ENCODE data around the gene VPS8.

The VPS8 gene

DNA sequence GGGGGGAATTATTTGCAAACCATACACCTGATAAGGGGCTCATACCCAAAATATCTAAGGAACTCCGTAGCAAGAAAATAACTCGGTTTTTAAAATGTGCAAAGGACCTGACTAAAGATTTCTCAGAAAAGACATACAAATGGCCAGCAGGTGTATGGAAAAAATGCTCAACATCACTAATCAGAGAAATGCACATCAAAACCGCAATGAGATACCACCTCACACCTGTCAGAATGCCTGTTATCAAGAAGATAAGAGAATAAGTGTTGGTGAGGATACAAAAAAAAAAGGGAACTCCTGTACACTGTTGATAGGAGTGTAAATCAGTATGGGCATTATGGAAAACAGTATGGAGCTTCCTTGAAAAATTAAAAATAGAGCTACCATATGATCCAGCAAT is 251.5 kb downstream of the VPS8 start:
- DNase-seq, result no peak

DNA sequence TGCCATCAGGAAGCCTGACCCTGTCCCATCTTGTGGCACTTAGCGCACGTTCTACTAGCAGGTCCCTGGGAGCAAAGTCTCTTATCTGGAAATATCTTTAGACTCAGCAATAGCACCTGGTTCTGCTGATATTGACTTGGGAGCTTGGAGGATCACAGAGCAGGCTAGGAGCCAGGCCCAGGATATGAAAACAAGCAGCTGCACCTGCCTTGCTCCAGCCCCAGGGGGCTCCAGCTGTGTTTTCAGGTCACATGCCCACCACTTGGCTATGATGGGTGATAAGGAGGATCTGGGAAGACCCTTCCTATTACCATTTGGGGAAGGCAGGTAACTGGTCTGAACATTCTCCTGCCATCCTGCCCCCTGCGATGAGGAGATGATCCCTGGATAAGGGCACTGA is 253.1 kb downstream of the VPS8 start:
- no peak for DNase-seq

DNA sequence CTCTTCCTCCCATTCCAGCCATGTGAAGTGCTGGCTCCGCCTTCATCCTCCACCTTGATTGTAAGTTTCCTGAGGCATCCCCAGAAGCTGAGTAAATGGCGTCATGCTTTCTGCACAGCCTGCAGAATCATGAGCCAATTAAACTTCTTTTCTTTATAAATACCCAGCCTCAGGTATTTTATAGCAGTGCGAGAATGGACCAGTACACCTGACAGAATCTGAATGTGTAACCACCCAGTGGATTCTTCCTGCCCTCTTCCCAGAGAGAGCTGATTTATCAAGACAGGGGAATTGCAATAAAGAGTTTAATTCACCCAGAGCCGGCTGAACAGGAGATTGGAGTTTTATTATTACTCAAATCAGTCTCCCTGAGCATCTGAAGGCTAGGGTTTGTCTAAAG is 254.3 kb downstream of the VPS8 start:
- DNase-seq, result no peak

DNA sequence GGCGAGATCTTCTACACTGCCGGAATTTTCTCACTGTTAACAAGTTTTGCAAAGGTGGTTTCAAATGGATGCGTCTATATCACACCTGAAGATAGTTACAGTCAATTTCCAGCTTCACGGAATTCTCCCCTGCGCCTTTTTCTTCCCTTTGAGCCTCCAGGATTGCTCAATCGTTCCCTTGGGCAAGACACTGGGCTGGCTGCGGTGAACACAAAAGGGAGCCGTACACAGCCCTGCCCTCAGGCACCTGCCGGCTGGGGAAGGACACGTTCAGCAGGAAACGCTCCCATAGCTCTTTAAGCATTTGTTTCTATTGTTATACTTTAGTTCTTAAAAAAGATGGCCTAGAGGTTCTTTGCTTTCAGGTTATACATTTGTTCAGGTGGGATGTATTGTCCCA is 255.2 kb downstream of the VPS8 start:
- DNase-seq, result no peak

DNA sequence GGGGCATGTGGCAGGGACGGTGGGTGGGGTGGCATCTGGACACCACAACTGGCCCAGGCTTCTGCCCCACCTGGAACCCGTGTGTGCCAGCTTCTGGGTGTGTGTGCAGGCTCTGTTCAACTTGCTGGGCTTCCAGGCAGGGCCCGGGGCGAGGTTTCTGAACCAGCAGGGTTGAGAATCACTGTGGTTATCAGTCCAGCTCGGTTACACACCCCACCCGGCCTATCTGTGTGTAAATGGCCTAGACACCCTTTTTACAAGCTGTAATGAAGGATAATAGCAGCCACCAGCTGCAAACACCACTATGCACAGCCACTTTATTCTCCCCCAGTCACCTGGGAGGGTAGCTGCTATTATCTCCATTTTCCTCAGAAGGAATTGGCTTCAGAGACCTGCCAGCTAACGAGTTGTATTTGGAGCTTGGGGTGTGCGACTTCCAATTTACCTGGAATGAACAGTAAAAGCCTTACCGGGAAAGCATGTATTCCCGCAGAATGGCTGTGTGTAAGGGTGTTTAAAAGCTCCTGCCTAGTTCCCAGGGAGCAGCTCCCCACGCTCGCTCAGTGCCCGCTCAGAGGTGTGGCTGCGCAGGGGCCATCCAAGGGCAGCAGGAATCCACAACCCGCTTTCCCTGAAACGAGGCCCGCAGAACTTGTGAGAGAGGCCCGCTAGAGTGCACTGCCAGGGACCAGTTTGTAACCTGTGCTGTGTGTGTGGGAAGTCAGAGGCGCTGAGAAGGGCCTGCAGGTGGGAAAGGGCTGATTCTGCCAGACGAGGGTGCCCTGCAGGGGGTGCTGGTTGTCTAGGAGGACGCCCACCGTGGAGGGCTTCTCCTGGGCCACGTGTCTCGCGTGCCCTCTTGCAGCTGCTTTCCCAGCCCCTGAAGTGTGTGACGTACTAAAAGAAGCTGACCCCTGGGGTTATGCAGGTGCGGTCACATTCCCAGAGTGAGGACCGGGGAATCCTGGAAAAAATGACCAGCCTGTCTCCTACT is 257.4 kb downstream of the VPS8 start:
- peak; percentile 89 for DNase-seq

DNA sequence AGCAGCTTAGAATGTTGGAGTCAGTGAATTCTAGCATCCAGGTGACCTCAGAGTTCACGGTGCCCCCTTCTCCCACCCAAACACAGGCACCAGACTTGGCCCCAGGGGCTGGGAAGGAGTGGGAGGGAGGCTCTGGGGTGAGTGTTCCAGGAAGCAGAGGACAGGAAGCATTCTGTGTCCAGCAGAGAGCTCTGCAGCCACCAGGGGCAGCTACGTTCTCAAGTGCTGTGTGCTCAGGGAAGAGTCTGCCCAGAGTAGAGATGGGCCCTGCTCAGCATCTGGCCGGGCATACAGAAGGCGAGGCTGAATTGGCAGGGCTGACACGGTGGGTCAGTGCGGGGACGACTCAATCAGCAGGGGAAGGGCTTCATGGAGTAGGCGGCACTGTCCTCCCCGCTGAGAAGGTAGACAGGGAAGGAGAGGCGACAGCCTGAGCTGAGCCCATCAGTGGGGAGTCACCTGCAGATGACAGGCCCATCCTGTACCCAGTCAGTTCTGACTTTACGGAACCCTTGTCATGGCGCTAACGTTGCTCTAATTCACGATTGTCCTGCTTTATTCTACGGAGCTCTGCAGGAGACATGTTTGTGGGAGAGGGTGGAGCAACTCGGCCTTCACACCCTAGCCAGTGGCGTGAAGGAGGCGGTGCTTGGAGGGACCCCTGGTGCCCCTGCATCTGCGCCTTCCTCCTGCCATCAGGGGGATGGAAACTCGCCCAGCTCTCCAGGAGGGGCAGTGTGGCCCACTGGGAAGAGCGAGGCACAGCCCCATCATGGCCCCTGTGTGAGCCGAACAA is 258.7 kb downstream of the VPS8 start:
- peak; percentile 49 for DNase-seq

DNA sequence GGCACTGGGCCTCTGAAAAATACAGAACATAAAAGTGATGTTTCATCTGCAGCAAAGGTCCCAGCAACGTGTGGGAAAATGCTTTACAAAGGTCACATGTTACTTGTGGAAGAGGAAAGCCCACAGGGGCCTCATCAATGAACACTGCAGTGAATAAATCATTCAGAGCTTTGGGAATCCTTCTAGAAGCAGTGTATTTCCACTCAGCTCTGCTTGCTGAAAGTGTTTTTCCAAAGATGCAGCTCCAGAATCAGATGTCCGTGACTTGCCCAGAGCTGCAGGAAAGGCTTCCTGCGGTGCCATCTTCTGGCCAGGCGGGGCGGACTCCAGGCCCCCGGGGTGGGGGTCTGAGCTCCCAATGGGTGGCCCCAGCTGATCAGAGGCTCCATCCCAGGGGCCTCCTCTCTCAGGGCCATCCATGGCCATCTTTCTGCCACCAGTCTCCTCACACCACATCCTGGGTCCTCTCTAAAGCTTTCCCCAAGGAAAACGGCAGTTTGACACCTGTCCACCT is 259.4 kb downstream of the VPS8 start:
- DNase-seq, result no peak

DNA sequence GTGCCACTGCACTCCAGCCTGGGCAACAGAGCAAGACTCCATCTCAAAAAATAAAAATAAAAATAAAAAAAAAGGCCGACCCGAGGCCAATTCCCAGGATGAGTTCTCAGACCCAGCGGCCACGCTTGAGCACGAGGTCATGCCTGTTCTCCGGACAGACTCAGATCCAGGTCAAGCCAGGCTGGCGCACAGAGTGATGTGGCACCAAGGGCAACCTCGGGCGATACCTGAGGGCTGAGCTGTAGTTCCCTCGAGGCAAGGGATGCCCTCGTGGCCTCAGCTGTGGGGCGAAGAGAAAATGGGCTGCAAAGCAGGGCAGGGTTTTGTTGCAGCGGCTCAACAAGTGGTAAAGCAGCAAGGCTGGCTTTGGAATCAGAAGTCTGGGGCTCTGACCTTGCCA is 263.6 kb downstream of the VPS8 start:
- DNase-seq, result no peak

DNA sequence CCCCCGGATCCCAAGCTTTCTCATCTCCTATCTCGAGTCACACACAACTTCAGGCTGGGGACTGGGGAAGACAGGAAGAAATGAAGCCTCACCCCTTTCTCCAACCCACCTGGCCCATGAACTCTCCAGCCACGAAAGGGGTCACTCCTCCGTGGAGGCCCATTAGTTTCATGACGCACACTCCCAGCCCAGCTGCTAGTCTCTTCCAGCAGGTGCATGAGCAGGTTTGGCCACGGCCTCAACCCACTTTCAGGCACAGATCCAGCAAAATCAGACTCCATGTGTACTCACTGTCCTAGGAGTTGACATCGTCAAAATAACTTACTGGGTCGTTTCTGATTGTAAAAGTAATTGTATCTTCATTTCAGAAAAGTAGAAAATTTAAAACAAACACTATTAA is 264.3 kb downstream of the VPS8 start:
- DNase-seq, result no peak

DNA sequence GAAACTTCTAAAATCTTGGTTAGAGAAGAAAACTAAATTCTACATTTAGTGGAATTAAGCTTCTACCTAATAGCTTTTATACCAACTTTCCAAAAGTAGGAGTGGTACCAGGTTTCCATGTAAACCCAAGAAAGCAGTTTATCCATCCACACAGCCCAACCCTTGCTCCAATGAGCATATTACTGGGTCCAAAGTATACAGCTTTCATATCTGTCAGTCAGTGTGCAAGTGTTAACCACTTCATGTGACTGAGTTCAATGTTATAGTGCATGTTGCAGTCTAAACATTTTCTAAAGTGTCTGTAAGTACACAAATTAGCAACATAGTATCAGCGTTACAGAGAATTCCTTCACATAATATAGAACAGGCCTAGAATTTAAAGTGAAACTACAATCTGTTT is 267.7 kb downstream of the VPS8 start:
- no peak for DNase-seq

DNA sequence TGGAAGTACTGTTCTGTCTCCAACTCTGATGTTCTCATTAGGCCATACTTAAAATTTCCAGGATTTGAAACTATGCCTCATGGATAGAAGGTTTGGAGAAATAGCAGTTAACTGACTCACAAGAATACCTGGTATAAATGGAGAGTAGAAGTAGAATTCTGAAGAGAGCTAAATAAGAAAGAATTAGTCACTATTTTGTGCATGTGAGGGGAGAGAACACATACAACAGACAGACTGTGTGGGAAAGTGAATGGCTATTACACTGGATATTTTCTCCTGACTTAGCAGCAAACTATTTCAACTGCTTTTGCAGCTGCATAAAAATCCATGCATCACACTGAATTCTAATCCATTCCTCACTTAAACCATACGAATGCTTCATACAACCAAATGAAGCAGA is 269.6 kb downstream of the VPS8 start:
- no peak for DNase-seq

DNA sequence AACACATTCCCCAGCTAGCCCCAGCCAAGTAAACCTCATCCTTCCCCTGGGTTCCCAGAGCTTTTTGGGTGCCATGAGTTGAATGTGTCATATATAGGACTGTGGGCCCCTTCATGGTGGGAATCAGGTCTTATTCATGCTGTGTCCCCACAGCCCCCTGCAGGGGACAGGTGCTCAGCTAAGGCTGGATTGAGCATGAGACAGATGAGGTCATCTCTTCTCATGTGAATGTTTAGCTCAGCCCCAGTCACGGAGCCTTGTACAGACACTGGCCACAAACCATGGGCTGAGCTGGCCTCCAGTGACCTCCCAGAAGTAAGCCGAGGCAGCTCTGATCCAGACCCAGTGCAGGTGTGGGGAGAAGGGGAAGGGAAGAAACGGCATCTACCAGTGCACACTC is 270.2 kb downstream of the VPS8 start:
- no peak for DNase-seq

DNA sequence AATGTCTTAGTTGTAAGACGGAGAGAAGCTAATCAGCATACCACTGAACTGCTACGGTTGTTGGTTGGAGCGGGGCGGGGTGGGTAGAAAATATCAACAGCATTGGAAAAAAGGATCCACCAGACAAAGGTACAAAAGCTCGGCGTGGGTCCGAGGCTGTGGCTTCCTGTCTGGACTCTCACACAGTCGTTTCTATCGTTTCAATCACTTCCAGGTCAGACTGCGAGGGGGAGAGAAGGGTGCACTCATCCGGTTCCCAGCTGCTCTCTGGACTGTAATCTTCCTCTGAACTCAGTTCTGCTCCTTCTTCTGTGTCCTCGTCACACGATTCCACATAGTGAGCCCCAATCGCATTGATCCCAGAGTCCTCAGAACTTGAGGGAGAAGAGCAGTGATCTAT is 270.9 kb downstream of the VPS8 start:
- no peak for DNase-seq

DNA sequence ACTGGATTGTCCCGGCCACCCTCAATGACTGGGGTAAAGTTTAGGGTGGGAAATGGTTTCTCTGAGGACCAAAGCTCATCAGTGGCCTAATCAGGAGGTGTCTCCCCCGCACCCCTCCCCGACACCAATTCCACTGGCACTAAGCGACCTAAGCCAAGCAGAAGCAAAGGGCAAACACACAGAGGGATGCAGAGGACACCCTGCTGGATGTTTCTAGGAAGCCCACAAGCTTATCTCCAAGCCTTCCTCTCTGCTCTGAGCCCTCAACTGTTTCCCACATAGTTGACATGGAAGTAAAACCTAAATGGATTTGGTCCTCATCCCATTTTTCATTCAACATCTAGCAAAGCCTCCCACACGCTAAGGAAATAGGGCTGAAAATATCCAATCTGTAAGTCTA is 272.4 kb downstream of the VPS8 start:
- DNase-seq, result no peak

DNA sequence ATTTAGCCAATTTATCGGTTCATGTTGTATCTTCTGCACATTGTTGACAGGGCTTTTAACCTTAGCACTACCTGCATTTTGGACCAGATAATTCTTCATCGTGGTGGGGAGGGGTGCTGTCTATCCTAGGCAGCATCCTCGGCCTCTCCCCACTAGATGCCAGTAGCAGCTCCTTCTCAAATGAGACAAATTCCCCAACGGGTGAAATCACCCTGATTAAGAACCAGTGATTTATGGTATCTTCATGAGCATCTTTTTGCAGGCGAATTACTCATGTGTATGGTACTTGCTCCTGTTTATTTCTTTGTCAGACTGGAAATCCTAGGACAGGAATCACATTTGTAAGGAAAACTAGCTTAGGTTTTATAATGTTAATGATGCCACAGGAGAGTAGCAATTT is 272.9 kb downstream of the VPS8 start:
- DNase-seq, result no peak

DNA sequence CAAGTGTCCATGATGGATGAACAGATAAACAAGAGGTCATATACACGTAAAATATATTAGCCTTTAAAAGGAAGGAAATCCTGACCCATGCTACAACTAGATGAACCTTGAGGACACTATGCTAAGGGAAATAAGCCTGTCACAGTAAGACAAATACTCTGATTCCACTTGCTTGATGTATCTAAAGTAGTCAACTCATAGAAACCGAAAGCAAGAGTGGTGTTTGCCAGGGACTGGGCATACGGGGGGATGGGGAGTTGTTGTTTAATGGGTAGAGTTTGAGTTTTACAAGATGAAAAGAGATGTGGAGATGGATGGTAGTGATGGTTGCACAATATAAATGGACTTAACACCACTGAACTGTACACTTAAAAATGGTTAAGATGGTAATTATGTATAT is 275.5 kb downstream of the VPS8 start:
- no peak for DNase-seq

DNA sequence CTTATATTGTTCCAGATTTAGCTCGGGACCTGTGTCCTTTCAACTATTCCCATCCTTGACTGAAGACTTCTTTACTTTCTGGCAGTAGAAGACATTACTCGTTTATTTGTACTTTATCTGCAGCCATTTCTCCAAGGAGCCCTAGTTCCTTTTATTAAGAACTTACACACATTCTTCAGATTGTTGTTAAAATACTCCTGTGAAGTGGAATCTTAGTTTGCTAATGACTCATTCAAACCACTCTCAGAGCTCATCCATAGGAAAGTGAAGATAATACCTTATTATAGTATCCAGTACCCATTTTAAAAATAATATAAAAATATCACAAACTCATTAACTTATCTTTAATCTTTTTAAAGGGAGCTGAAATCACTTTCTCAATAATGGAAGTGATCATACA is 277.4 kb downstream of the VPS8 start:
- DNase-seq, result no peak

DNA sequence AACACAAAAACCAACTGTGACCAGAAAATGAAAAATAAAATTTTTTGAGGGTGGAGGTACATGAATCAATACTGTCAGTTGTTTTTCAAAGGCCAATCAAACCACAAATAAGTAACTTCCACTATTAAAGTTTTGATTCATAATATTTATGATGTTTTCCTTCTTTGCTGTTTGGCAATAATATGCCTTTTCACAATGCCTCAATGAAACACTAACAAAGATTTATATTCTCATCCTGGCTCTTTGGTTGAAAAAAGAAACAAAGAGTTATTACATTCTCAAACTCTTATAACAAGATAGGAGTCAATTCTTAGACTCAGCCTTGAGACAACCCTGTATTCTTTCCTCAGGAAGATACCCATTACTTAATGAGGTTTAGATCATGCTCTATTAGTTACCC is 277.8 kb downstream of the VPS8 start:
- DNase-seq, result no peak

DNA sequence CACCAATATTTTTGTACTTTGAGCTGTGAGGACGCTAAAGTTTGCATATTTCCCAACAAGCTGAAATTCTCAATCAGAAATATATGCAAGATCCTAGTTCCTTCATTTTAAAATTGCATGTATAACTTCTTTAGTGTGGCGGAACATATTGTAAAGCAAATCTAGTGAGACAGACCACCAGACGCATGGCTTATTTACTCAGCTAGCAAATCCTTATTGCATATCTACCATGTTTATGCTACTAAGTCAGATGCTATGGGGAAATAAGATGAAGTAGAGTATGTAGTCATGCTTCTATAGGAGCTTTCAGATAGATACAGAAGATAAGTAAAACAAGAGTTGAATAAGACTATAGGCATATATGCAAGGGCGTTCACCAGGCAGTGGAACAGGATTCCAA is 278.8 kb downstream of the VPS8 start:
- DNase-seq, result no peak

DNA sequence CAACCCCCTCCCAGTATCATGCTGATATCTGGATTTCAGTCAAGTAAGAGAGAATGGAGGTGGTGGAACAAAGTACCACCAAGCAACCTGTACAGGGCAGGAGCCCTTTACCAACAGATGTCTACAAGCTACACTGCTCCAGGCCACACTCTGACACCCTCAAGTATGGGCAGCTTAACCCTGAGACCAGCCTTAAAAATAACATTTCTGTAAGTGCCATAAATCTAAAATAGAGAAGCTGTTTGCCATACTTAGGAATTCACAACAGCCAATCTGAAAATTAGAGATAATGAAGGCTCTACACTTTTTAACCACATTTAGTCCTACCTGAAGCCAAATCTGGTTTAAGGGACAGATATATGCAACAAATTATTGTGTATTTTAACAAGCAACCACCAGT is 281.1 kb downstream of the VPS8 start:
- DNase-seq, result no peak

DNA sequence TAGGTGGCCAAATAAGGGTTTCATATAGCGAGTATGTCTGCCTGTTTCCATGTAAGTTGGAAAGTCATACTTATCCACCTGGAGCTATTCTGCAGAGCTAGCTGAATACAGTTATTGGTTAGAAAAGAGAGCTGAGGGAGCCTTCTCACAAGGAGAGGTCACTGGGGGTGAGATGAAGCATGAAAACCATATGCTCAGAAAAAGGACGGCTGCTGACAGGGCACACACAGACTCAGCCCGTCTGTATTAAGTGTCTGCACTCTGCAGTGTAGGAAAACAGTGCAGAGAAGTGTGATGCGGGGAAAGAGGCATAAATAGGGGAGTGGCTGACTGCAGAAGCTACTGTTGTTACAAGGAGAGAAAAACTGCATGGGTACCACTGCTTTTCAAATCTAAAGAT is 282.7 kb downstream of the VPS8 start:
- no peak for DNase-seq
